ENCODE data around the gene PPFIA1. TPM values are rescaled to one million over a fixed set of nuclear protein-coding genes. Genes with fewer than 3 reads are reported as not detected.
"Not testable (repeated sequence)": the region's sequence is repeated elsewhere in the genome, so short reads cannot be mapped to it uniquely, and the experiment has no call there.

Gene PPFIA1
- total and polyA plus RNA-seq, 9 donors, result 20.5 to 60.3 (median 37.8) TPM

DNA sequence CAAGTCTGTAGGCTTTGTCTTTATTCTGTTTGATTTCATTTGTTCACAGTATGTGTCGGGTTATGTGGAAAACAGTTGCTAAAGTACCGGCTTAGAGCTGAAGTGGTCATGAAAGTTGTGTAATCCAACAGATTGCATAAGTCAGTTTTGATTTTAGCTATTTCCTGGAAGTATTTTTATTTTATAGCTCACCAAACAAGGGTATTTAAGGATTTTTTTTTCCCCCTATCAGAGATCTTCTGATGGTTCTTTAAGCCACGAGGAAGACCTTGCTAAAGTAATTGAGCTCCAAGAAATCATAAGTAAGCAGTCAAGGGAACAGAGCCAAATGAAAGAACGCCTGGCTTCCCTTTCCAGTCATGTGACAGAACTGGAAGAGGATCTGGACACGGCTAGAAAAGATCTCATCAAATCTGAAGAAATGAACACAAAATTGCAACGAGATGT is 55.9 kb downstream of the PPFIA1 start:
- Histone ChIP-seq H3K4me3 (no peak overlapping the region), H3K36me3 (no peaks in the 10 kb centered on the region), H3K9me3 (no peaks in the 10 kb centered on the region), H3K27me3 (no peaks in the 10 kb centered on the region), H3K27ac (peak overlapping the region in 1 of 2 donors; percentile 59), H3K4me1 (ENCODE audit: insufficient read depth) (peaks cover 3% of the 10 kb centered on the region)
- intact Hi-C loops (cut with DNase I), result no loop called here
- no peak for TF ChIP-seq POLR2A (IDR thresholded peaks at IDR 0.05)
- peak; percentile 71 for TF ChIP-seq EP300 (IDR thresholded peaks at IDR 0.05)
- TF ChIP-seq, protein P1, sequence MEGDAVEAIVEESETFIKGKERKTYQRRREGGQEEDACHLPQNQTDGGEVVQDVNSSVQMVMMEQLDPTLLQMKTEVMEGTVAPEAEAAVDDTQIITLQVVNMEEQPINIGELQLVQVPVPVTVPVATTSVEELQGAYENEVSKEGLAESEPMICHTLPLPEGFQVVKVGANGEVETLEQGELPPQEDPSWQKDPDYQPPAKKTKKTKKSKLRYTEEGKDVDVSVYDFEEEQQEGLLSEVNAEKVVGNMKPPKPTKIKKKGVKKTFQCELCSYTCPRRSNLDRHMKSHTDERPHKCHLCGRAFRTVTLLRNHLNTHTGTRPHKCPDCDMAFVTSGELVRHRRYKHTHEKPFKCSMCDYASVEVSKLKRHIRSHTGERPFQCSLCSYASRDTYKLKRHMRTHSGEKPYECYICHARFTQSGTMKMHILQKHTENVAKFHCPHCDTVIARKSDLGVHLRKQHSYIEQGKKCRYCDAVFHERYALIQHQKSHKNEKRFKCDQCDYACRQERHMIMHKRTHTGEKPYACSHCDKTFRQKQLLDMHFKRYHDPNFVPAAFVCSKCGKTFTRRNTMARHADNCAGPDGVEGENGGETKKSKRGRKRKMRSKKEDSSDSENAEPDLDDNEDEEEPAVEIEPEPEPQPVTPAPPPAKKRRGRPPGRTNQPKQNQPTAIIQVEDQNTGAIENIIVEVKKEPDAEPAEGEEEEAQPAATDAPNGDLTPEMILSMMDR (IDR thresholded peaks at IDR 0.05), result no peak
- DNase-seq, result peak in 2 of 5 donors; percentile 40 to 64
- WGBS, 3 donors, result 17 to 25% (median 23%) methylated on average over 6 of the region's 6 CpGs

DNA sequence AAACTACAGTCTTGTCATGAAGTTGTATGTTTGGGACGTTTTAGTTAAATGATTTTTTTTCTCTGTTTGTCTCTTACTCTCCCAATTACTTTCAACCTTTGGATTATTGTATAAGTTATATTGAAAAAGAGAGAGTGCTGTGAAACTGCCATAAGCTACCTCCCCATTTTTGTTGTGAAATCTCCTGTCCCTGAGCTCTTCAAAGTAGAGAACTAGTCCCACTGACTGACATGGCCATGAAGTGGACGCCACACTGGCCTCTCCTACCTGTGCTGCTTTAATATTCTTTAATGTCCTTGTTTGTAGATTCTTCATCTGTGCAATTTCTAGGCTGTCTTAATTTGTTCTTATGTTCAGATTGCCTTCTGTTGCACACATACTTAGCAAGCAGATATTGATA is 56.3 kb downstream of the PPFIA1 start:
- intact Hi-C loops (cut with DNase I), result no loop called here
- no peaks in the 10 kb centered on the region for H3K27me3 ChIP-seq
- WGBS, 3 donors, result 64 to 74% (median 67%) methylated on average over 2 of the region's 2 CpGs
- H3K27ac ChIP-seq, result peak overlapping the region in 1 of 2 donors; percentile 59
- no peak overlapping the region for H3K4me3 ChIP-seq
- TF ChIP-seq EP300 (IDR thresholded peaks at IDR 0.05), result no peak
- TF ChIP-seq, protein P1 (IDR thresholded peaks at IDR 0.05), result no peak
- no peak for TF ChIP-seq POLR2A (IDR thresholded peaks at IDR 0.05)
- H3K9me3 ChIP-seq, result no peaks in the 10 kb centered on the region
- no peaks in the 10 kb centered on the region for H3K36me3 ChIP-seq
- no peak for DNase-seq
- peaks cover 3% of the 10 kb centered on the region for H3K4me1 ChIP-seq (ENCODE audit: insufficient read depth)

DNA sequence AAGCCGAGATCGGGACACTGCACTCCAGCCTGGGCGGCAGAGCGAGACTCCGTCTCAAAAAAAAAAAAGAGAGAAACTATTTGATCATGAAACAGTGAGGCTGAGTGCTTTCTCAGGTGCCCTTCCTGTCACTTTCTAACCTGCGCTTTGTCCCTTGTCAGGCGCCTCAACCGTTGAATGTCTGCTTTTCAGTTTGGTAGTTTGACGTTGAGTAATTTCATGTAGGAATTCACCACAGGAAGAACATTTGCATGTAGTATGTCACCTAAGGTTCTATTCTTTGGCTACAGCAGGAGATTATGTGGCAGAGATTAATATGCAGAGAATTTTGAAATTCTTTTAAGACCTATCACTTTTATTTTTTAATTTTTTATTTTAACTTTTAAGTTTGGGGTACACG is 57.2 kb downstream of the PPFIA1 start:
- H3K36me3 ChIP-seq, result no peaks in the 10 kb centered on the region
- no peaks in the 10 kb centered on the region for H3K27me3 ChIP-seq
- intact Hi-C loops (cut with DNase I), result no loop called here
- no peak for TF ChIP-seq POLR2A (IDR thresholded peaks at IDR 0.05)
- TF ChIP-seq EP300 (IDR thresholded peaks at IDR 0.05), result no peak
- TF ChIP-seq, protein P1 (IDR thresholded peaks at IDR 0.05), result no peak
- H3K4me1 ChIP-seq (ENCODE audit: insufficient read depth), result peaks cover 3% of the 10 kb centered on the region
- no peaks in the 10 kb centered on the region for H3K9me3 ChIP-seq
- H3K27ac ChIP-seq, result no peak overlapping the region
- DNase-seq, result no peak
- 93 to 97% (median 96%) methylated on average over 10 of the region's 10 CpGs for WGBS, 3 donors
- no peak overlapping the region for H3K4me3 ChIP-seq

DNA sequence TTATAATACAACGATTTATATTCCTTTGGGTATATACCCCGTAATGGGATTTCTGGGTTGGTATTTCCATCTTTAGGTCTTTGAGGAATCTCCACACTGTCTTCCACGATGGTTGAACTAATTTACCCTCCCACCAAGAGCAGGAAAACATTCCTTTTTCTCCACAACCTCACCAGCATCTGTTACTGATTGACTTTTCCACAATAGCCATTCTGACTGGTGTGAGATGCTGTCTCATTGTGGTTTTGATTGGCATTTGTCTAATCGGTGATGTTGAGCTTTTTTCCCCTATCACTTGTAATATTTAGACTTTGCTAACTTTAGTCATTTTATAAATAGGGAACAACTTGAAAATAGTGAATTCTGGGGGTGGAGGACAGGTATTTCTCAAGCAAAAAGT is 58.1 kb downstream of the PPFIA1 start:
- WGBS, 3 donors, result 94 to 96% (median 96%) methylated on average over 4 of the region's 4 CpGs

DNA sequence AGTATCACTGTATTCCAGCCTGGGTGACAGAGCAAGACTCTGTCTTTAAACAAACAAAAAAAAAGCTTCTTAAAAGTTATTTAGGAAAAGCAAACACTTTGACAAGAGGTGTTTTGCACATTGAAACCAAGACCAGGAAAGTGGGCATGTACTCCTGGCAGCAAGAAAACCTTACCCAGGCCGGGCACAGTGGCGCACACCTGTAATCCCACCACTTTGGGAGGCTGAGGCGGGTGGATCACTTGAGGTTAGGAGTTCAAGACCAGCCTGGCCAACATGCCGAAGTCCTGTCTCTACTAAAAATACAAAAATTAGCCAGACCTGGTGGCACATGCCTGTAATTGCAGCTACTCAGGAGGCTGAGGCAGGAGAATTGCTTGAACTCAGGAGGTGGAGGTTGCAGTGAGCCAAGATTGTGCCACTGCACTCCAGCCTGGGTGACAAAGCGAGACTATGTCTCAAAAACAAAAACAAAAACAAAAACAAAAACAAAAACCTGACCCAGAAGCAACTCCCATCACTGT is 60.9 kb downstream of the PPFIA1 start:
- H3K27me3 ChIP-seq; intact Hi-C loops (cut with DNase I); H3K4me1 ChIP-seq (ENCODE audit: insufficient read depth); H3K27ac ChIP-seq; H3K4me3 ChIP-seq; DNase-seq; H3K36me3 ChIP-seq; H3K9me3 ChIP-seq: not testable (repeated sequence)
- 91 to 96% (median 92%) methylated on average over 5 of the region's 5 CpGs for WGBS, 3 donors

More for the DNA sequence above, 58.1 kb downstream of the PPFIA1 start:
- H3K36me3 ChIP-seq, result no peaks in the 10 kb centered on the region
- H3K27ac ChIP-seq, result no peak overlapping the region
- TF ChIP-seq, protein P1 (IDR thresholded peaks at IDR 0.05), result no peak
- TF ChIP-seq POLR2A (IDR thresholded peaks at IDR 0.05) (no peak), EP300 (IDR thresholded peaks at IDR 0.05) (no peak)
- H3K4me1 ChIP-seq (ENCODE audit: insufficient read depth), result peaks cover 3% of the 10 kb centered on the region
- no peaks in the 10 kb centered on the region for H3K27me3 ChIP-seq
- no peaks in the 10 kb centered on the region for H3K9me3 ChIP-seq
- intact Hi-C loops (cut with DNase I), result no loop called here
- no peak overlapping the region for H3K4me3 ChIP-seq
- no peak for DNase-seq

All from ovary (tissue), 9 donors.